ENCODE measurements around the gene MICU1.
"Not testable (repeated sequence)": the region's sequence is repeated elsewhere in the genome, so short reads cannot be mapped to it uniquely, and the experiment has no call there.

MICU1 gene

DNA sequence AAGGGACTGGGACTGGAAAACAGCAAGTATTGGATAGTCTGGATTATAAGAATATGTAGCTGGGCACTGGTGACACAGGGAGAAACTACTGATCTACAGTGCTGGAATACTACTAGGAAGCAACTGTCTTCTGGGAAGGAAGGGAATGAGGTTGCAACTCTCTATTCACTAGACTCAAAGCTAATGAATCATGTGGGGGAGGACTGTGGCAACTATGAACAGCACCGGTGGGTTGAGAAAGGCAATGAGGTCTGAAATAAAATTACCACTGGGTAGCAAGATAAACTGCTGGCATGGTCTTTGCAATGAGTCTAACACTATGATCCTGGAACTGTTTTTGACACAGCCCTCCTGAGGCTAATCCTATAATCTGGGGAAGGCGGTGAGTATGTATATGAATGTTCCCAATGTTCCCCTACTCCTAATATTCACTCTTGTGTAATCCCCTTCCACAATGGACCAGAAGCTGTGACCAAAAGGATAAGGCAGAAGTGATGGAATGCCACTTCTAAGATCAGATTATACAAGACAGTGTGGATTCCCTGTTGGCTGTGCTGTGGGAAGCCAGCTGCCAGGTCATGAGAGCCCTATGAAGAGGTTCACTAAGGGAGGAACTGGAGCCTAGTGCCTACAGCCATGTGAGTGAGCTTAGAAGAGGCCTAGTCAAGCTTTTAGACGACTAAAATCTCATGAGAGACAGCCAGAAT, 169.8 kb downstream of the MICU1 start:
- H3K4me2 ChIP-seq (ENCODE audit: low read length), result no peak overlapping the region
- no peaks in the 10 kb centered on the region for H3K9me2 ChIP-seq (replicated peaks; ENCODE audit: control insufficient read depth, low read length)
- no peak overlapping the region for H3K4me3 ChIP-seq (ENCODE audit: low read length)
- H3K27ac ChIP-seq (ENCODE audit: low read depth, low read length), result no peak overlapping the region
- H3K4me1 ChIP-seq (ENCODE audit: control insufficient read depth, low read length), result peaks cover 9% of the 10 kb centered on the region
- H3K79me2 ChIP-seq (ENCODE audit: control insufficient read depth, low read length), result no peaks in the 10 kb centered on the region
- H3K9me3 ChIP-seq (ENCODE audit: control insufficient read depth, insufficient read depth, low read length), result no peaks in the 10 kb centered on the region
- TF ChIP-seq EZH2phosphoT487 (IDR thresholded peaks at IDR 0.05; ENCODE audit: borderline replicate concordance, low read length), result no peak
- TF ChIP-seq, protein P1, sequence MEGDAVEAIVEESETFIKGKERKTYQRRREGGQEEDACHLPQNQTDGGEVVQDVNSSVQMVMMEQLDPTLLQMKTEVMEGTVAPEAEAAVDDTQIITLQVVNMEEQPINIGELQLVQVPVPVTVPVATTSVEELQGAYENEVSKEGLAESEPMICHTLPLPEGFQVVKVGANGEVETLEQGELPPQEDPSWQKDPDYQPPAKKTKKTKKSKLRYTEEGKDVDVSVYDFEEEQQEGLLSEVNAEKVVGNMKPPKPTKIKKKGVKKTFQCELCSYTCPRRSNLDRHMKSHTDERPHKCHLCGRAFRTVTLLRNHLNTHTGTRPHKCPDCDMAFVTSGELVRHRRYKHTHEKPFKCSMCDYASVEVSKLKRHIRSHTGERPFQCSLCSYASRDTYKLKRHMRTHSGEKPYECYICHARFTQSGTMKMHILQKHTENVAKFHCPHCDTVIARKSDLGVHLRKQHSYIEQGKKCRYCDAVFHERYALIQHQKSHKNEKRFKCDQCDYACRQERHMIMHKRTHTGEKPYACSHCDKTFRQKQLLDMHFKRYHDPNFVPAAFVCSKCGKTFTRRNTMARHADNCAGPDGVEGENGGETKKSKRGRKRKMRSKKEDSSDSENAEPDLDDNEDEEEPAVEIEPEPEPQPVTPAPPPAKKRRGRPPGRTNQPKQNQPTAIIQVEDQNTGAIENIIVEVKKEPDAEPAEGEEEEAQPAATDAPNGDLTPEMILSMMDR (IDR thresholded peaks at IDR 0.05; ENCODE audit: low read depth, low read length, poor library complexity, severe bottlenecking), result no peak
- H4K20me1 ChIP-seq (ENCODE audit: control insufficient read depth, insufficient read depth, low read depth, low read length), result no peaks in the 10 kb centered on the region
- no peaks in the 10 kb centered on the region for H3K27me3 ChIP-seq (ENCODE audit: control insufficient read depth, low read length)
- no peaks in the 10 kb centered on the region for H3K36me3 ChIP-seq (ENCODE audit: control insufficient read depth, low read length)
- no peaks in the 10 kb centered on the region for H3F3A ChIP-seq (ENCODE audit: control insufficient read depth, insufficient read depth)

DNA sequence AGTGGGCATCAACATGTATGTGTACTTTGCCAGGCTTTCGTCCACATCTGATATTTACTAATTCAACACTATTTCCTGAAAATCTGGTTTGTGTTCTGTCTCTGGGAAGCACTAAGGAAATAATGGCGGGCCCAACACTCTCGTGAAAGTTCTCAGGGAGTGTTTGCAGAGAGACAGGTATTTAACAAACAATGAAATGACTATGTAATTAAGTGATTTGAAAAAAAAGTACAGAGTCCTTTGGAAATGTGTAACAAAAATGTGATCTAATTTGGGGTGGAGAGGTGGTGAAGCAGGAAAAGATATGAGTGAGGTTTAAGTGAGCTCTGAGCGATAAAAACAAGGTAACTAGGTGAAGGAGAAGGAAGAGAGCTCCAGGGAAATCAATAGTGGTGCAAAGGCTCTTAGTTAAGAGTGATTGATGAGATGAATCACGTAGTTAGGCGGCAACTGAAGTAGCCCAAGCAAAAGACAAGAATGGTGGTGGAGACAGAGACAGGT, 175.9 kb downstream of the MICU1 start:
- Histone ChIP-seq H3K4me3 (ENCODE audit: low read length) (no peak overlapping the region), H4K20me1 (ENCODE audit: control insufficient read depth, insufficient read depth, low read depth, low read length) (no peaks in the 10 kb centered on the region), H3K79me2 (ENCODE audit: control insufficient read depth, low read length) (no peaks in the 10 kb centered on the region), H3K27me3 (ENCODE audit: control insufficient read depth, low read length) (no peaks in the 10 kb centered on the region), H3K9me2 (replicated peaks; ENCODE audit: control insufficient read depth, low read length) (no peaks in the 10 kb centered on the region), H3K4me2 (ENCODE audit: low read length) (no peak overlapping the region), H3K9me3 (ENCODE audit: control insufficient read depth, insufficient read depth, low read length) (no peaks in the 10 kb centered on the region), H3K36me3 (ENCODE audit: control insufficient read depth, low read length) (no peaks in the 10 kb centered on the region), H3K27ac (ENCODE audit: low read depth, low read length) (no peak overlapping the region), H3K4me1 (ENCODE audit: control insufficient read depth, low read length) (no peaks in the 10 kb centered on the region), H3F3A (ENCODE audit: control insufficient read depth, insufficient read depth) (no peaks in the 10 kb centered on the region)
- TF ChIP-seq, protein P1 (IDR thresholded peaks at IDR 0.05; ENCODE audit: low read depth, low read length, poor library complexity, severe bottlenecking), result no peak
- TF ChIP-seq EZH2phosphoT487 (IDR thresholded peaks at IDR 0.05; ENCODE audit: borderline replicate concordance, low read length), result no peak

DNA sequence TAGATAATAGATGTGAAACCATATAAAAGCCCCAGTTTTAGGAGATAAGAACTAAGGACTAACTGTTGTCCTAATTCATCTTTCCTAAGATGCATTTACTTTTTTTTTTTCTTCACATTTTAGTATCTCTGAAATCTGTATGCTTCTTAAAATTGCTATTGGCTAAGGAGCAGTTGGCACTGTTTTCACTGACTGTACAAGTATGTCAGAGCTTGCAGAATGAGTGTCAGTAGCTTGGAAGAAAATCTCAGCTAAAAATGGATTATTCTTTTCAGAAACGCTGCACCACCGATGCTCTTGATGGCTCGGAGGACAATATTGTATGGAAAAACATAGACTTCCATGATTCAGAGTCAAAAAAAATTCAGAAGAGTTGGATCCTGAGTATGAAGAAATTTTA, 180.0 kb downstream of the MICU1 start:
- Histone ChIP-seq H3K27ac (ENCODE audit: low read depth, low read length) (no peak overlapping the region), H3K27me3 (ENCODE audit: control insufficient read depth, low read length) (no peaks in the 10 kb centered on the region), H3K9me3 (ENCODE audit: control insufficient read depth, insufficient read depth, low read length) (no peaks in the 10 kb centered on the region), H3K9me2 (replicated peaks; ENCODE audit: control insufficient read depth, low read length) (no peaks in the 10 kb centered on the region), H3K36me3 (ENCODE audit: control insufficient read depth, low read length) (no peaks in the 10 kb centered on the region), H3K79me2 (ENCODE audit: control insufficient read depth, low read length) (no peaks in the 10 kb centered on the region), H4K20me1 (ENCODE audit: control insufficient read depth, insufficient read depth, low read depth, low read length) (no peaks in the 10 kb centered on the region), H3K4me2 (ENCODE audit: low read length) (no peak overlapping the region), H3F3A (ENCODE audit: control insufficient read depth, insufficient read depth) (no peaks in the 10 kb centered on the region), H3K4me3 (ENCODE audit: low read length) (no peak overlapping the region), H3K4me1 (ENCODE audit: control insufficient read depth, low read length) (no peaks in the 10 kb centered on the region)
- TF ChIP-seq, protein P1 (IDR thresholded peaks at IDR 0.05; ENCODE audit: low read depth, low read length, poor library complexity, severe bottlenecking), result no peak
- no peak for TF ChIP-seq EZH2phosphoT487 (IDR thresholded peaks at IDR 0.05; ENCODE audit: borderline replicate concordance, low read length)

DNA sequence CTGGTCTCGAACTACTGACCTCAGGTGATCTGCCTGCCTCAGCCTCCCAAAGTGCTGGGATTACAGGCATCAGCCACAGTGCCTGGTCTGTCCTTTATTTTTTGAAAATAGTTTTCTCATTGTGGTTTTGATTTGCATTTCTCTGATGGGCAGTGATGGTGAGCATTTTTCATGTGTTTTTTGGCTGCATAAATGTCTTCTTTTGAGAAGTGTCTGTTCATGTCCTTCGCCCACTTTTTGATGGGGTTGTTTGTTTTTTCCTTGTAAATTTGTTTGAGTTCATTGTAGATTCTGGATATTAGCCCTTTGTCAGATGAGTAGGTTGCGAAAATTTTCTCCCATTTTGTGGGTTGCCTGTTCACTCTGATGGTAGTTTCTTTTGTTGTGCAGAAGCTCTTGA, 182.9 kb downstream of the MICU1 start:
- H3K27ac ChIP-seq (ENCODE audit: low read depth, low read length), result not testable (repeated sequence)

More for the DNA sequence above, 182.9 kb downstream of the MICU1 start:
- not testable (repeated sequence) for H3K27me3 ChIP-seq (ENCODE audit: control insufficient read depth, low read length); H3K4me2 ChIP-seq (ENCODE audit: low read length); H3K79me2 ChIP-seq (ENCODE audit: control insufficient read depth, low read length); H3K4me1 ChIP-seq (ENCODE audit: control insufficient read depth, low read length); H3F3A ChIP-seq (ENCODE audit: control insufficient read depth, insufficient read depth); H3K9me3 ChIP-seq (ENCODE audit: control insufficient read depth, insufficient read depth, low read length); H3K36me3 ChIP-seq (ENCODE audit: control insufficient read depth, low read length); H3K4me3 ChIP-seq (ENCODE audit: low read length); H4K20me1 ChIP-seq (ENCODE audit: control insufficient read depth, insufficient read depth, low read depth, low read length); H3K9me2 ChIP-seq (replicated peaks; ENCODE audit: control insufficient read depth, low read length)
